Lower leg skin (tissue), 4 donors: ENCODE measurements around the gene LASP1NB.
"Not testable (repeated sequence)": the region's sequence is repeated elsewhere in the genome, so short reads cannot be mapped to it uniquely, and the experiment has no call there.

Experiments
- DNase-seq, 2 donors: peaks; one replicate each; pipeline ENCODE4 v3.0.0-alpha.2; 2019; ENCODE audit warnings: low spot score in 2 of 2
- H3K4me3 ChIP-seq: fragments of 200-600 bp; sonication (generic); 2 replicates; pipeline ENCODE4 v1.5.1; 2017; ENCODE audit warnings: mild to moderate bottlenecking, low read depth; ENCODE audit not compliant: poor library complexity, severe bottlenecking
- CTCF ChIP-seq, 3 donors: fragments of 450-650 bp; IDR thresholded peaks; one replicate each; pipeline ENCODE4 v1.5.1; 2016; ENCODE audit warnings: antibody characterized with exemption in 3 of 3, mild to moderate bottlenecking in 3 of 3, moderate library complexity in 2 of 3
- POLR2A ChIP-seq, 2 donors: fragments of 450-650 bp; IDR thresholded peaks; one replicate each; pipeline ENCODE4 v1.6.1; 2016 to 2017; ENCODE audit warnings: antibody characterized with exemption in 2 of 2, mild to moderate bottlenecking in 1 of 2, moderate library complexity in 1 of 2
- WGBS, 2 donors: methylation state at CpG; one replicate each; pipeline ENCODE4 v1.1.5; 2018; 5-methylcytosine and 5-hydroxymethylcytosine counted together
- intact Hi-C: fragments of 100-400 bp; cut with DNase I; formaldehyde crosslinking; loops from one replicate; pipeline ENCODE4 v1.15.0; 2023; ENCODE audit warnings: low total_unique reads

Gene LASP1NB

GRCh38 chr17:38906460-38907228 is 18.8 kb upstream of the LASP1NB start:
- no peak overlapping the region for H3K4me3 ChIP-seq
- TF ChIP-seq CTCF (IDR thresholded peaks at IDR 0.05) (no peak), POLR2A (IDR thresholded peaks at IDR 0.05) (no peak)
- intact Hi-C loops = no loop called here
- DNase-seq = no peak
- WGBS, 2 donors = 64 to 67% methylated on average over 7 of the region's 7 CpGs

GRCh38 chr17:38907930-38908675 is 17.3 kb upstream of the LASP1NB start:
- no peak overlapping the region for H3K4me3 ChIP-seq
- no peak for DNase-seq
- intact Hi-C loops = no loop called here
- 54 to 55% methylated on average over 12 to 15 of the region's 15 CpGs for WGBS, 2 donors
- no peak for TF ChIP-seq CTCF (IDR thresholded peaks at IDR 0.05)
- TF ChIP-seq POLR2A (IDR thresholded peaks at IDR 0.05) = no peak

GRCh38 chr17:38908676-38909181 is 16.7 kb upstream of the LASP1NB start:
- no peak overlapping the region for H3K4me3 ChIP-seq
- WGBS, 2 donors = 24 to 30% methylated on average over 7 to 8 of the region's 8 CpGs

GRCh38 chr17:38910325-38910724 is 15.1 kb upstream of the LASP1NB start:
- TF ChIP-seq CTCF (IDR thresholded peaks at IDR 0.05) = no peak
- no peak for TF ChIP-seq POLR2A (IDR thresholded peaks at IDR 0.05)
- intact Hi-C loops = no loop called here
- no peak overlapping the region for H3K4me3 ChIP-seq
- 72 to 80% methylated on average over 5 of the region's 5 CpGs for WGBS, 2 donors
- DNase-seq = peak in 1 of 2 donors; percentile 23

More at GRCh38 chr17:38908676-38909181, 16.7 kb upstream of the LASP1NB start:
- intact Hi-C loops = no loop called here
- TF ChIP-seq CTCF (IDR thresholded peaks at IDR 0.05) = no peak
- DNase-seq = no peak

- intact Hi-C loops = no loop called here
- 83 to 88% methylated on average over 10 of the region's 10 CpGs for WGBS, 2 donors
- TF ChIP-seq CTCF (IDR thresholded peaks at IDR 0.05) (no peak), POLR2A (IDR thresholded peaks at IDR 0.05) (no peak)
- H3K4me3 ChIP-seq = no peak overlapping the region
- DNase-seq = peak in 1 of 2 donors; percentile 57
These were observed 14.2 kb upstream of the LASP1NB start for GRCh38 chr17:38911081-38911730.

- peak in 1 of 2 donors; percentile 42 for DNase-seq
- H3K4me3 ChIP-seq, intact Hi-C loops: not testable (repeated sequence)
- 92 to 93% methylated on average over 8 of the region's 8 CpGs for WGBS, 2 donors
These were observed 13.7 kb upstream of the LASP1NB start for GRCh38 chr17:38911731-38912081.
